Stimulated activated CD4-positive, alpha-beta T cell treated with anti-CD3 and anti-CD28 coated beads, TNF-alpha, amount 100 ng/mL, for 1 hour (primary cell): Measurements from ENCODE around the gene MUC13.
"Not testable (repeated sequence)": the region's sequence is repeated elsewhere in the genome, so short reads cannot be mapped to it uniquely, and the experiment has no call there.

ENCODE experiments used
- DNase-seq, 3 donors: peaks; one replicate each; pipeline ENCODE4 v3.0.0-alpha.2; 2020; ENCODE audit warnings: low read depth in 3 of 3, low spot score in 1 of 3

MUC13 gene, protein sequence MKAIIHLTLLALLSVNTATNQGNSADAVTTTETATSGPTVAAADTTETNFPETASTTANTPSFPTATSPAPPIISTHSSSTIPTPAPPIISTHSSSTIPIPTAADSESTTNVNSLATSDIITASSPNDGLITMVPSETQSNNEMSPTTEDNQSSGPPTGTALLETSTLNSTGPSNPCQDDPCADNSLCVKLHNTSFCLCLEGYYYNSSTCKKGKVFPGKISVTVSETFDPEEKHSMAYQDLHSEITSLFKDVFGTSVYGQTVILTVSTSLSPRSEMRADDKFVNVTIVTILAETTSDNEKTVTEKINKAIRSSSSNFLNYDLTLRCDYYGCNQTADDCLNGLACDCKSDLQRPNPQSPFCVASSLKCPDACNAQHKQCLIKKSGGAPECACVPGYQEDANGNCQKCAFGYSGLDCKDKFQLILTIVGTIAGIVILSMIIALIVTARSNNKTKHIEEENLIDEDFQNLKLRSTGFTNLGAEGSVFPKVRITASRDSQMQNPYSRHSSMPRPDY

DNA sequence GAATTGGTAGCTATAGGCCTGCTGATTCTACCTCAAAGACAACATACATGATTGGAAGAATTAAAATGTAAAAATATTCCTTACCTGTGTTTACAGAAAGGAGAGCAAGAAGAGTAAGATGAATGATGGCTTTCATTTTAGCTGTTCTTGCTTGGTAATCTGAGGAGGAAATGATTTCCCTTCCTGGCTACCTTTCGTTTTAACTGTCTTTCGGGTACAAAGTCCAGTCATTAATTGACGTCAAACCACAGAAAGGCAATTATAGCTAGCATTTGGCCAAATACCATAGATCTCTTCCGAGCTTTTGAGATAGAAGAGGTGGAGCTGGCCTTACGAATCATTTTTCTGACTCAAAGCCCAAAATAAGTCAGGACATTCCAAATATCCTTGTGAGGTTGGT is at the start of gene MUC13:
Gene MUC13 (minus strand): TSS at position 175 of the 400 bp plus-strand sequence. CDS start 39 bp downstream, at position 136.
- no peak for DNase-seq

DNA sequence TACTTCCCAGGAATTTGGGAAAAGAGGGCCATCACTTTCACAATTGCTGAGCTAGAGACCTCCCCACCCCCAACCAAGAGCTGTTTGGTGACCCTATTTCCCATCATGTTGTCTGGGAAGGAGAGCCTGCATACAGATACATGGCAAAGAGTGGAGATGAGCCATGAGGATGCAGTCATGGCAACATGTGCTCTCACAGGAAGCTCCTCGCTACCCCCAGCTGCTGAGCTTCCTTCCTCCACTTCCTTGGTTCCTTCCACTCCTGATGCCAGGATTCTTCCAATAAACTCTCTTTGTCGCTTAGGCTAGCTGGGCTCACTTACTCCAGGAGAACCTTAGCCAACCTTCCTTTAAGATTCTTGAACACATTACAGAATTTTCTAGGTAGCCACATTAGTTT is 48.3 kb upstream of the MUC13 start:
- DNase-seq, result no peak

DNA sequence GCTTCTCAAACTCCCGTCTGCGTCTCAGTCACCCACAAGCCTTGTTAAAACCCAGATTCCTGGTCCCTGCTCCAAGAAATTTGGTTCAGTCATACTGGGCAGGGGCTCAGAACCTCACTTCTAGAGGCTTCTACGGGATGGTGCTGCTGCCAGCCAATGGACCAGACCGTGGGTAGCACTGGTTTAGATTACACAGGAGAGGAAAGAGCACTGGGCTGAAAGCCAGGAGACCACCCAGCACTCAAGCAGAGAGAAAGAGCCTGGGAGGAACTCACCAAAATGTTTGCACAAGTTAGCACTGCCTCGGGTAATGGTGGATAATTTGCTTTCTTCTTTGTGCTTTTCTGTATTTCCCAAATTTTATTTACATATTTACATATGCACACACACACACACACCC is 46.9 kb upstream of the MUC13 start:
- DNase-seq, result no peak

DNA sequence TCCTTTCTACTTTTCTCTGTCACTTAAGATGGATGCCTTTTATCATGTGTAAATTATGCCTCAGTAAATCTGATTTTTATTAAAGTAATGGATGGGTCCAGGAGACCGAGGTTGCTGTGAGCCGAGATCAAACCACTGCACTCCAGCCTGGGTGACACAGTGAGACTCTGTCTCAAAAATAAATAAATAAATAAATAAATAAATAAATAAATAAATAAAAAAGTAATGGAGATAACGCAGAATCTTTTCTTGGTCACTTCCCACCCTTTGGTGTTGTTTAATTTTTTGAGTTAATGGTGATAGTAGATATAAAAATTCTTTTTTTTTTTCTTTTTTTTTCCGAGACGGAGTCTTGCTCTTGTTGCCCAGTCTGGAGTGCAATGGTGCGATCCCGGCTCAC is 44.1 kb upstream of the MUC13 start:
- no peak for DNase-seq

GRCh38 chr3:124976383-124976782 is 41.8 kb upstream of the MUC13 start:
- no peak for DNase-seq

GRCh38 chr3:124974691-124975090 is 40.1 kb upstream of the MUC13 start:
- no peak for DNase-seq

DNA sequence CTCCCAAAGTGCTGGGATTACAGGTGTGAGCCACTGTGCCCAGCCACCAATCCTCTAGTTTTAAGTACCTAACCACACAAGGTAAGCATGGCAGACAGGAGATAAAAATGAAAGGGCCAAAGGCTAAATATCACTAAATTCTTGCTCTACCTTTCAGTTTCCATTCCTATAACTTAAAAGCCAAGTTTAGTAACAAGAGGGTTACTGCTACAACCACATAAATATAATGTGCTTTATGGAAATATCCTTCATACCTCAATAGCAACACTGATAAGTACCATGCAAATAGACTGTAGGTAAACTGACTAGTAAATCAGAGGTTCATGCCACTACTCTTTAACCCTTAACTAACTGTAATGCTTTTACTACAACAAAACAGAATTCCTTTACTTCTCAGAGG is 38.7 kb upstream of the MUC13 start:
- no peak for DNase-seq

GRCh38 chr3:124972457-124972856 is 37.9 kb upstream of the MUC13 start:
- no peak for DNase-seq

- no peak for DNase-seq
These were observed 35.6 kb upstream of the MUC13 start for GRCh38 chr3:124969963-124970722.

- no peak for DNase-seq
These were observed 34.6 kb upstream of the MUC13 start for GRCh38 chr3:124969190-124969589.

DNA sequence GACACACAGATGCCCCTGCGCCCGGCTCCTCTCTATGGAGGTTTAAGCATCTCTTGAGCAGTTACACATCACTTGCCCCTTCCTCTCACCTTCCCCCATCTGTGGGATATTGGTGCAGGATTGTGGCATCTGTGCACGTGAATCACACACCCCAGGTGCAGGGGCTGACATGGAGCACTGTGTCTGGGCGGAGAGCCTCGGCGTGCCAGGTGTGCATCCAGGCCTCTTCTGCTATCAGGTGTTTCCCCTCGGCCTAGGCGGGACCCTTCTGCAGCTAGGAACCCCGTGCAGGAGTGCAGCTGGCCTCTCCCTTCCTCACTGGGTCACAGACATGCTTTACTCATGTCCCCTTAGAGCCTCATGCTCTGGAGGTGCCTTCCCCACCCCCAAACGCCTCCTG is 33.4 kb upstream of the MUC13 start:
- DNase-seq, result no peak

- DNase-seq, result no peak
These were observed 32.2 kb upstream of the MUC13 start for GRCh38 chr3:124966521-124967445.

DNA sequence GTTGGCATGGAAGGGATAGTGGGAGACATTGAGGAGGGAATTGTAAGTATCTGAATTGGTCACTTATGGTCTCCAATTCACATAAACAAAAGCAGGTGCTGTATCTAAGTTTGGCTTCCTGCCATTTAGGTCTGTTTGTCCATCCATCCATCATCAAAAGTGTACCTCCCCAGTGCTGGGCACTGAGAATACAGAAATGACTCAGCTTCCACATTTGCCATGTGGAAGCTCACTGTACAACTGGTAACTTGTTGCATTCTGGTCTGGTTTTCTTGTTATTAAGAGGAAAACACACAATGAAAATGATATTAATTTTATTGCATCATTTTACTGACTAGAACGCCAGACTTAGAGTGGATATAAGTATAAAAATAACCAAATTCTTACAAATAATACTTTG is 30.9 kb upstream of the MUC13 start:
- DNase-seq, result no peak

- DNase-seq, result no peak
These were observed 29.8 kb upstream of the MUC13 start for GRCh38 chr3:124964387-124964786.

DNA sequence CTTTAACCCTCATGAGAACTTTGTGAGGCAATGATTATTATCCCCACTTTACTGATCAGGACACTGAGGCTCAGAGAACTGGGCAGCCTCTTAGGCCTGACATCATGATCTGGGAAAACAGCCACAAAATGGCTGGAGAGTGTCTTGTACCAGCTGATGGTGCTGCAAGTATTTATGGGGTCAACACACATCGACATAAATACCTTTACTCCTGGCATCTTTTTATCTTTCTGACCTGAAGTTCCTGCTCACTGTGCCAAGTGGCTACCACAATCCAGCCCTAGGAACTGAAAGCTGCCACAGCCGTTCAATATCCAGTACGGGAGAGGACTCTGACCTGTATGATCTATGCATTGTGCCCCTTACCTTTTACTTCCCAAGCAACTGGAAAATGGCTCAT is 29.2 kb upstream of the MUC13 start:
- DNase-seq, result no peak

- no peak for DNase-seq
These were observed 27.9 kb upstream of the MUC13 start for GRCh38 chr3:124962403-124962940.

GRCh38 chr3:124960698-124961097 is 26.1 kb upstream of the MUC13 start:
- no peak for DNase-seq

DNA sequence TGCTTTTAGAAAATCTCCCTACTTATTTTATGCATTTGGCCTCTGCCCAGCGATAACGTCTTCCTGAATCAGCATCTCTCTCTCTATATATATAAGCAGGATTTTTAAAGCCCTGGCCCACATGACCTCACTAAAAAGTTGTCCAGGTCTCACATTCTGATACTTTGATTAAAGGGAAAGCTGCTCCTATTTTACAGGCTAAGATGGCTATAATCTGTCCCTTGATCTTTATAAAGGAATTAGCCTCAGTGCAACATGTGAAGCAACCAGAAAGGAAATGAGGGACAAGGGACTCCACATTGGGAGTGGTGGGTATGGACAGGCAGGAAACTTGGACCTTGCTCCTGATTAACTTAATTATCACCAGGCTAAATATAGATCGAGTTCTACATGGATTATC is 25.6 kb upstream of the MUC13 start:
- DNase-seq, result no peak

DNA sequence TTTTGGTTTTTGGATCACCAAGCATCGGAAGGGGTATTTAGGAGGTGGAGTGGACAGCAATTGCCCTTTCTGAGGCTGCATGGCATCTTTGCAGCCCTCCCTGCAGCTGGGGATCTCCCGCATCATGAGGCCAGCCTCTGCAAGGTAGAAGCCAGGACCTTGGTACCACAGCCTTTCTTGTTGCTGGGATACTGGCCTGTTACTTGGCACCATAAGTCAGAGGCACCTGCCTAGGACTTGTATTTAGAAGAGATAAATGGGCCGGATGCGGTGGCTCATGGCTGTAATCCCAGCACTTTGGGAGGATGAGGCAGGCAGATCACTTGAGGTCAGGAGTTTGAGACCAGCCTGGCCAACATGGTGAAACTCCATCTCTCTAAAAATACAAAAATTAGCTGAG is 23.4 kb upstream of the MUC13 start:
- DNase-seq, result not testable (repeated sequence)

- no peak for DNase-seq
These were observed 17.8 kb upstream of the MUC13 start for GRCh38 chr3:124952282-124952855.
